HepG2 (cell line): ENCODE data around the gene HNRNPC. TPM values are rescaled to one million over a fixed set of nuclear protein-coding genes. Genes with fewer than 3 reads are reported as not detected.

Source experiments
- CAMTA2 ChIP-seq: sonication (generic); formaldehyde crosslinking; IDR thresholded peaks from 2 replicates; pipeline ENCODE4 v1.4.0; 2020; ENCODE audit warnings: mild to moderate bottlenecking, missing genetic modification reagents, borderline replicate concordance
- CBX1 ChIP-seq: IDR thresholded peaks from one replicate; pipeline ENCODE4 v1.6.1; 2016; ENCODE audit warnings: antibody characterized with exemption, low read depth
- CENPT ChIP-seq: sonication (generic); formaldehyde crosslinking; IDR thresholded peaks from 2 replicates; pipeline ENCODE4 v1.8.0; 2022; ENCODE audit warnings: low read depth, mild to moderate bottlenecking, moderate library complexity, missing genetic modification reagents
- EP300 ChIP-seq, 3 experiments: sonication (generic) in 1 of 3; formaldehyde crosslinking in 1 of 3; IDR thresholded peaks; 2 replicates each; pipeline versions ENCODE4 v1.5.1 to v1.6.1; 2011 to 2020; ENCODE audit warnings: low read depth in 2 of 3, low read length in 2 of 3, borderline replicate concordance in 1 of 3, improper control_type of control experiment in 1 of 3, mild to moderate bottlenecking in 1 of 3, missing genetic modification reagents in 1 of 3, moderate library complexity in 1 of 3
- FOSL1 ChIP-seq: sonication (generic); formaldehyde crosslinking; IDR thresholded peaks from 2 replicates; pipeline ENCODE4 v1.9.0; 2021; ENCODE audit warnings: missing genetic modification reagents, borderline replicate concordance
- FOXA3 ChIP-seq: IDR thresholded peaks from 2 replicates; pipeline ENCODE4 v1.6.1; 2016; ENCODE audit warnings: missing genetic modification reagents, missing compliant biosample characterization
- FOXC1 ChIP-seq: sonication (generic); formaldehyde crosslinking; IDR thresholded peaks from 2 replicates; pipeline ENCODE4 v1.8.0; 2022; ENCODE audit warnings: mild to moderate bottlenecking, missing genetic modification reagents, borderline replicate concordance
- HNRNPL ChIP-seq: fragments of 200-400 bp; formaldehyde crosslinking; IDR thresholded peaks from 2 replicates; pipeline ENCODE4 v1.6.1; 2017; ENCODE audit warnings: mild to moderate bottlenecking, low read depth, low read length
- HNRNPLL ChIP-seq: fragments of 200-400 bp; formaldehyde crosslinking; IDR thresholded peaks from 2 replicates; pipeline ENCODE4 v1.6.1; 2017; ENCODE audit warnings: mild to moderate bottlenecking, low read depth, low read length; ENCODE audit not compliant: poor library complexity, severe bottlenecking
- NBN ChIP-seq: fragments of 450-650 bp; conservative IDR thresholded peaks from 2 replicates; pipeline ENCODE4 v1.6.1; 2017
- NFRKB ChIP-seq: fragments of 450-650 bp; IDR thresholded peaks from 2 replicates; pipeline ENCODE4 v1.6.1; 2017
- RELA ChIP-seq: sonication (generic); formaldehyde crosslinking; IDR thresholded peaks from 2 replicates; pipeline ENCODE4 v1.4.0; 2020; ENCODE audit warnings: missing genetic modification reagents
- RFX1 ChIP-seq: fragments of 450-650 bp; IDR thresholded peaks from 2 replicates; pipeline ENCODE4 v1.6.1; 2017
- SMARCE1 ChIP-seq: fragments of 450-650 bp; IDR thresholded peaks from 2 replicates; pipeline ENCODE4 v1.6.1; 2017; ENCODE audit warnings: borderline replicate concordance
- SRSF4 ChIP-seq: fragments of 200-400 bp; formaldehyde crosslinking; IDR thresholded peaks from one replicate; pipeline ENCODE4 v1.6.1; 2018; ENCODE audit warnings: mild to moderate bottlenecking, low read depth, low read length, moderate library complexity; ENCODE audit not compliant: poor library complexity, severe bottlenecking
- THYN1 ChIP-seq: sonication (generic); formaldehyde crosslinking; IDR thresholded peaks from 2 replicates; pipeline ENCODE4 v1.8.1; 2023; ENCODE audit warnings: low read depth, mild to moderate bottlenecking, moderate library complexity, missing genetic modification reagents, borderline replicate concordance
- TOPORS ChIP-seq: sonication (generic); formaldehyde crosslinking; IDR thresholded peaks from 2 replicates; pipeline ENCODE4 v1.8.0; 2023; ENCODE audit warnings: mild to moderate bottlenecking, missing genetic modification reagents
- WIZ ChIP-seq: sonication (generic); formaldehyde crosslinking; IDR thresholded peaks from 2 replicates; pipeline ENCODE4 v1.5.1; 2020; ENCODE audit warnings: mild to moderate bottlenecking, missing genetic modification reagents
- ZBTB7B ChIP-seq: sonication (generic); formaldehyde crosslinking; IDR thresholded peaks from 2 replicates; pipeline ENCODE4 v1.4.0; 2020; ENCODE audit warnings: missing genetic modification reagents
- ZNF207 ChIP-seq: fragments of 450-650 bp; IDR thresholded peaks from 2 replicates; pipeline ENCODE4 v1.6.1; 2016; ENCODE audit warnings: antibody characterized with exemption, borderline replicate concordance
- ZNF543 ChIP-seq: sonication (generic); formaldehyde crosslinking; IDR thresholded peaks from 2 replicates; pipeline ENCODE4 v1.4.0; 2020; ENCODE audit warnings: mild to moderate bottlenecking, missing genetic modification reagents
- ZNF567 ChIP-seq: sonication (generic); formaldehyde crosslinking; IDR thresholded peaks from 2 replicates; pipeline ENCODE4 v1.8.1; 2023; ENCODE audit warnings: mild to moderate bottlenecking, missing genetic modification reagents, borderline replicate concordance
- ZNF572 ChIP-seq: sonication (generic); formaldehyde crosslinking; IDR thresholded peaks from 2 replicates; pipeline ENCODE4 v1.5.1; 2020; ENCODE audit warnings: mild to moderate bottlenecking, missing genetic modification reagents
- ZNF780A ChIP-seq: sonication (generic); formaldehyde crosslinking; IDR thresholded peaks from 2 replicates; pipeline ENCODE4 v1.8.0; 2022; ENCODE audit warnings: mild to moderate bottlenecking, missing genetic modification reagents, moderate library complexity
- polyA plus RNA-seq, 8 experiments: library from polyadenylated mRNA; depleted of rRNA in 3 of 8; stranded (reverse) in 7 of 8; unstranded in 1 of 8; fragments of >200 nt; fragmentation: Illumina TruSeq in 4 of 8; extraction: Trizol in 4 of 8; gene quantifications; 2 replicates each; pipeline versions ENCODE4 v1.2.1 to v1.2.3, GENCODE V29; 2011 to 2016; ENCODE audit warnings: low read depth in 4 of 8, missing spikeins in 1 of 8, mixed read lengths in 1 of 8; ENCODE audit not compliant: insufficient read depth in 1 of 8
- total RNA-seq, 5 experiments: library from RNA; depleted of rRNA; stranded (reverse); fragments of >200 nt; fragmentation: Illumina TruSeq; extraction: Trizol; gene quantifications; 2 replicates each; pipeline ENCODE4 v1.2.3, GENCODE V29; 2016; ENCODE audit warnings: low read depth in 1 of 5
- TF ChIP-seq, protein P1 (sequence below): sonication (generic); formaldehyde crosslinking; IDR thresholded peaks from 2 replicates; pipeline ENCODE4 v1.4.0; 2020; ENCODE audit warnings: missing genetic modification reagents
- TF ChIP-seq, protein P2 (sequence below): sonication (generic); formaldehyde crosslinking; IDR thresholded peaks from 2 replicates; pipeline ENCODE4 v1.5.0; 2020; ENCODE audit warnings: missing genetic modification reagents, mild to moderate bottlenecking, borderline replicate concordance
- TF ChIP-seq, protein P3 (sequence below): sonication (generic); formaldehyde crosslinking; conservative IDR thresholded peaks from 2 replicates; pipeline ENCODE4 v1.4.0; 2020; ENCODE audit warnings: missing genetic modification reagents

The HNRNPC gene
- total and polyA plus RNA-seq, 2 of the 13 experiments (the other 11 are each of a cell fraction or from before 2014, with no cell fraction given) = 628 to 1,099 TPM

DNA sequence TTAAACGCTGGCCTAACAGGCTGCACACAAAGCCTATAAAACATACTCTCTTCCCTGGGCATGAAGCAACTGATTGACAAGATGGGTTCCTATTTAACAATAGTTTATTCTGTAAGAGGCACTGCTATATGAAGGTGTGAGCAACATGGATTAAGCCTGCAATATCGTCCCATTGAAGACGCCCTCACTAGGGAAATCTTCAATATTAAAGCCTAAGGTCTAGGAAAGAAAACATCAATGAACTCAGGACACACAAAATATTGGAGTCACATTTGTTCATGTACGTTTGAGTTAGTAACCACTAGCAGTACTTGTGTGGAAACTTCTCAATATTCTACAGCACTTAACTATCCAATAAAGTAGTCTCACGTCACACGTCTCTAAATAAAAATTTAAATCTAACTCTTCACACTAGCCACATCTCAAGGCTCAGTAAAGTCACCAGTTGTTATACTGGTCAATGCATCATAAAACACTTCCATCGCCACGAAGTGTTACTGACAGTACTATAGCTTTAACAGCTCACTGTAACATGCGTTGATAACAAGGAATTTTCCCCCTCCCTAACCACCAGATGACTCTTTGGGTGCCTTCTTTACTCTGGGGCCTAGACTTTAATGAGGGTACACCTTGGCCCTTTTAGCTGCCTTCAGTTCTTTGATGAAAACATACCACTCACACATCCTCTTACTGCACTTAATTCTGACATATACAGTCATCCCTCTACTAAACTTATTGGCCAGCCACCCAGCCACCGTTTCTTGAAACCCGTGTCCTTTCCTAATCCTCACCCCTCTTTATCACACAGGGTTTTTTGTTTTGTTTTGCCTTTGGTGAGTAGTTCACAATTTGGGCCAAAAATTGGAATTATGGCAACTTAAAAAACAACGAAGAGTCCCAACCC lies 63.3 kb downstream of the HNRNPC start (continued):
- TF ChIP-seq, protein P1, sequence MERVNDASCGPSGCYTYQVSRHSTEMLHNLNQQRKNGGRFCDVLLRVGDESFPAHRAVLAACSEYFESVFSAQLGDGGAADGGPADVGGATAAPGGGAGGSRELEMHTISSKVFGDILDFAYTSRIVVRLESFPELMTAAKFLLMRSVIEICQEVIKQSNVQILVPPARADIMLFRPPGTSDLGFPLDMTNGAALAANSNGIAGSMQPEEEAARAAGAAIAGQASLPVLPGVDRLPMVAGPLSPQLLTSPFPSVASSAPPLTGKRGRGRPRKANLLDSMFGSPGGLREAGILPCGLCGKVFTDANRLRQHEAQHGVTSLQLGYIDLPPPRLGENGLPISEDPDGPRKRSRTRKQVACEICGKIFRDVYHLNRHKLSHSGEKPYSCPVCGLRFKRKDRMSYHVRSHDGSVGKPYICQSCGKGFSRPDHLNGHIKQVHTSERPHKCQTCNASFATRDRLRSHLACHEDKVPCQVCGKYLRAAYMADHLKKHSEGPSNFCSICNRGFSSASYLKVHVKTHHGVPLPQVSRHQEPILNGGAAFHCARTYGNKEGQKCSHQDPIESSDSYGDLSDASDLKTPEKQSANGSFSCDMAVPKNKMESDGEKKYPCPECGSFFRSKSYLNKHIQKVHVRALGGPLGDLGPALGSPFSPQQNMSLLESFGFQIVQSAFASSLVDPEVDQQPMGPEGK (CRISPR knock-in tag) = no peak
- TF ChIP-seq FOXC1 (CRISPR knock-in tag) (no peak), HNRNPLL (no peak), ZBTB7B (CRISPR knock-in tag) (no peak), ZNF207 (no peak), SMARCE1 (no peak), ZNF572 (no peak), FOXA3 (no peak), RELA (CRISPR knock-in tag) (no peak), THYN1 (CRISPR knock-in tag) (no peak), FOSL1 (CRISPR knock-in tag) (no peak), ZNF567 (CRISPR knock-in tag) (no peak), TOPORS (no peak), CBX1 (no peak), WIZ (CRISPR knock-in tag) (no peak), NBN (no peak), HNRNPL (no peak), CENPT (no peak), NFRKB (no peak), RFX1 (no peak), ZNF543 (CRISPR knock-in tag) (no peak), EP300 (IDR thresholded peaks at IDR 0.05; ENCODE audit: low read depth in 2 of 2, low read length in 2 of 2) (no peak), EP300 (CRISPR knock-in tag; IDR thresholded peaks at IDR 0.05; ENCODE audit: borderline replicate concordance) (peak; percentile 45; the same call in 1 of the 2 replicates), CAMTA2 (CRISPR knock-in tag) (no peak), ZNF780A (CRISPR knock-in tag) (no peak), SRSF4 (peak; percentile 80)
- TF ChIP-seq, protein P2, sequence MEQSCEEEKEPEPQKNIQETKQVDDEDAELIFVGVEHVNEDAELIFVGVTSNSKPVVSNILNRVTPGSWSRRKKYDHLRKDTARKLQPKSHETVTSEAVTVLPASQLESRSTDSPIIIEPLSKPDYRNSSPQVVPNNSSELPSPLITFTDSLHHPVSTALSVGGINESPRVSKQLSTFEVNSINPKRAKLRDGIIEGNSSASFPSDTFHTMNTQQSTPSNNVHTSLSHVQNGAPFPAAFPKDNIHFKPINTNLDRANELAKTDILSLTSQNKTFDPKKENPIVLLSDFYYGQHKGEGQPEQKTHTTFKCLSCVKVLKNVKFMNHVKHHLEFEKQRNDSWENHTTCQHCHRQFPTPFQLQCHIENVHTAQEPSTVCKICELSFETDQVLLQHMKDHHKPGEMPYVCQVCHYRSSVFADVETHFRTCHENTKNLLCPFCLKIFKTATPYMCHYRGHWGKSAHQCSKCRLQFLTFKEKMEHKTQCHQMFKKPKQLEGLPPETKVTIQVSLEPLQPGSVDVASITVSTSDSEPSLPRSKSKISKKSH (CRISPR knock-in tag) = no peak
- TF ChIP-seq, protein P3, sequence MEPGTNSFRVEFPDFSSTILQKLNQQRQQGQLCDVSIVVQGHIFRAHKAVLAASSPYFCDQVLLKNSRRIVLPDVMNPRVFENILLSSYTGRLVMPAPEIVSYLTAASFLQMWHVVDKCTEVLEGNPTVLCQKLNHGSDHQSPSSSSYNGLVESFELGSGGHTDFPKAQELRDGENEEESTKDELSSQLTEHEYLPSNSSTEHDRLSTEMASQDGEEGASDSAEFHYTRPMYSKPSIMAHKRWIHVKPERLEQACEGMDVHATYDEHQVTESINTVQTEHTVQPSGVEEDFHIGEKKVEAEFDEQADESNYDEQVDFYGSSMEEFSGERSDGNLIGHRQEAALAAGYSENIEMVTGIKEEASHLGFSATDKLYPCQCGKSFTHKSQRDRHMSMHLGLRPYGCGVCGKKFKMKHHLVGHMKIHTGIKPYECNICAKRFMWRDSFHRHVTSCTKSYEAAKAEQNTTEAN (CRISPR knock-in tag) = no peak
